Neural cell (in vitro differentiated cells): Measurements from ENCODE around the gene ASIC2. TPM values are rescaled to one million over a fixed set of nuclear protein-coding genes. Genes with fewer than 3 reads are reported as not detected.

ENCODE experiments used
- H2AFZ ChIP-seq: fragments of 200-600, 300-800 bp; sonication (generic), shearing (Covaris generic); 2 replicates; pipeline ENCODE4 v1.6.0; 2014; ENCODE audit warnings: low read depth, mild to moderate bottlenecking, antibody characterized with exemption, low read length, moderate library complexity
- H3F3A ChIP-seq: fragments of 200-600 bp; shearing (Covaris generic); 2 replicates; pipeline ENCODE4 v1.6.1; 2016; ENCODE audit warnings: mild to moderate bottlenecking, moderate library complexity, mixed read lengths, antibody characterized with exemption, low read length; ENCODE audit not compliant: insufficient read depth, poor library complexity, severe bottlenecking
- H3K27ac ChIP-seq: fragments of 200-600, 300-800 bp; sonication (generic), shearing (Covaris generic); 2 replicates; pipeline ENCODE4 v1.5.1; 2014; ENCODE audit warnings: mild to moderate bottlenecking, low read length, moderate library complexity
- H3K27me3 ChIP-seq: fragments of 300-800, 200-600 bp; sonication (generic), shearing (Covaris generic); 2 replicates; pipeline ENCODE4 v1.6.0; 2014; ENCODE audit warnings: mild to moderate bottlenecking, low read depth, low read length, moderate library complexity; ENCODE audit not compliant: insufficient read depth
- H3K36me3 ChIP-seq: fragments of 300-800, 200-600 bp; sonication (generic), shearing (Covaris generic); 2 replicates; pipeline ENCODE4 v1.5.1; 2014; ENCODE audit warnings: mild to moderate bottlenecking, antibody characterized with exemption, low read length, moderate library complexity; ENCODE audit not compliant: insufficient read depth
- H3K4me2 ChIP-seq: fragments of 300-800, 200-600 bp; sonication (generic), shearing (Covaris generic); 2 replicates; pipeline ENCODE4 v1.6.0; 2014; ENCODE audit warnings: mild to moderate bottlenecking, low read length
- H3K4me3 ChIP-seq: fragments of 300-800, 200-600 bp; sonication (generic), shearing (Covaris generic); 2 replicates; pipeline ENCODE4 v1.5.1; 2014; ENCODE audit warnings: mild to moderate bottlenecking, low read length, moderate library complexity
- H3K79me2 ChIP-seq: fragments of 200-600 bp; shearing (Covaris generic); replicated peaks from 2 replicates; pipeline ENCODE4 v1.6.0; 2014; ENCODE audit warnings: mild to moderate bottlenecking, low read length, moderate library complexity; ENCODE audit not compliant: insufficient read depth
- H3K9ac ChIP-seq: fragments of 300-800, 200-600 bp; sonication (generic), shearing (Covaris generic); 2 replicates; pipeline ENCODE4 v1.6.1; 2016; ENCODE audit warnings: mild to moderate bottlenecking, low read length, mixed read lengths
- H3K9me2 ChIP-seq: fragments of 200-600 bp; shearing (Covaris generic); 2 replicates; pipeline ENCODE4 v1.6.1; 2016; ENCODE audit warnings: mild to moderate bottlenecking, low read length, mixed read lengths; ENCODE audit not compliant: insufficient read depth
- H3K9me3 ChIP-seq: fragments of 200-600, 300-800 bp; sonication (generic), shearing (Covaris generic); 2 replicates; pipeline ENCODE4 v1.6.1; 2016; ENCODE audit warnings: mild to moderate bottlenecking, mixed run types, low read length, moderate library complexity, mixed read lengths
- H4K20me1 ChIP-seq: fragments of 200-600 bp; shearing (Covaris generic); 2 replicates; pipeline ENCODE4 v1.6.1; 2016; ENCODE audit warnings: mild to moderate bottlenecking, mixed run types; ENCODE audit not compliant: insufficient read depth
- EP300 ChIP-seq: fragments of 450-650 bp; conservative IDR thresholded peaks from 2 replicates; pipeline ENCODE4 v1.6.1; 2014; ENCODE audit warnings: antibody characterized with exemption, mild to moderate bottlenecking, moderate library complexity; ENCODE audit not compliant: poor library complexity, severe bottlenecking
- EZH2 ChIP-seq: fragments of 200-600, 300-800 bp; shearing (Covaris generic), sonication (generic); IDR thresholded peaks from 2 replicates; pipeline ENCODE4 v1.6.1; 2014; ENCODE audit warnings: antibody characterized with exemption, low read length, borderline replicate concordance, mild to moderate bottlenecking; ENCODE audit not compliant: insufficient read depth, poor library complexity, severe bottlenecking
- MXI1 ChIP-seq: fragments of 450-650 bp; conservative IDR thresholded peaks from 2 replicates; pipeline ENCODE4 v1.6.1; 2014; ENCODE audit warnings: antibody characterized with exemption, mild to moderate bottlenecking; ENCODE audit not compliant: poor library complexity, severe bottlenecking
- POLR2AphosphoS5 ChIP-seq: IDR thresholded peaks from 2 replicates; pipeline ENCODE4 v1.6.1; 2012
- RAD21 ChIP-seq: fragments of 450-650 bp; conservative IDR thresholded peaks from 2 replicates; pipeline ENCODE4 v1.6.1; 2014; ENCODE audit warnings: antibody characterized with exemption, mild to moderate bottlenecking, moderate library complexity
- SMC3 ChIP-seq: fragments of 450-650 bp; conservative IDR thresholded peaks from 2 replicates; pipeline ENCODE4 v1.6.1; 2014; ENCODE audit warnings: antibody characterized with exemption, mild to moderate bottlenecking, moderate library complexity; ENCODE audit not compliant: poor library complexity
- TAF1 ChIP-seq: IDR thresholded peaks from 2 replicates; pipeline ENCODE4 v1.6.1; 2012; ENCODE audit warnings: low read depth
- polyA plus RNA-seq: library from polyadenylated mRNA; depleted of rRNA; stranded (reverse); fragments of >200 nt; gene quantifications from 2 replicates; pipeline ENCODE4 v1.2.3, GENCODE V29; 2014
- TF ChIP-seq, protein P1 (sequence below): fragments of 450-650 bp; IDR thresholded peaks from 2 replicates; pipeline ENCODE4 v1.5.1; 2014; ENCODE audit warnings: antibody characterized with exemption, mild to moderate bottlenecking, moderate library complexity; ENCODE audit not compliant: poor library complexity, severe bottlenecking
- TF ChIP-seq, protein P2 (sequence below): IDR thresholded peaks from 2 replicates; pipeline ENCODE4 v1.6.1; 2012; ENCODE audit warnings: borderline replicate concordance

The ASIC2 gene
- polyA plus RNA-seq, 1 donor from 2014 or later: 2.4 TPM

DNA sequence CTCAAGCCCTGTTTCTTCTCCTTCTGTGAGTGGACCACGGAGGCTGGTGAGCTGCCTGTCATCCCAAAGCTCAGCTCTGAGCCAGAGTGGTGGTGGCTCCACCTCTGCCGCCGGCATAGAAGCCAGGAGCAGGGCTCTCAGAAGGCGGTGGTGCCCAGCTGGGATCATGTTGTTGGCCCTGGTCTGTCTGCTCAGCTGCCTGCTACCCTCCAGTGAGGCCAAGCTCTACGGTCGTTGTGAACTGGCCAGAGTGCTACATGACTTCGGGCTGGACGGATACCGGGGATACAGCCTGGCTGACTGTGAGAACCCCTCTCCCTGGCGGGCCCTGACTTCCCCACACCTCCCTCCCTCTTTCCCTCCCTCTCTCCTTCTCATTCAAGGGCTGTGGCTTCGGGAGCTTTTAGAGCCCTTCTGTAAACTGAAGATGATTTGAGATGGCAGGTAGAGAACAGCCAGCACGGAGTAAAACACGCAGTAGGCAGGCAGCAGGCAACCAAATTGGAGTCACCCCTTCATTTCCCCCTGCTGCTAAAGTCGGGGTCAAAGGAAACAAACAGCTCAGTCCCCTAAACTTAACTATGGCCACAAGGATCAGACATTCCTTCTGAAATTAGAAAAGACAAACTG lies 297.6 kb downstream of the ASIC2 start:
- H3K27ac ChIP-seq: no peak overlapping the region
- H3K27me3 ChIP-seq: no peaks in the 10 kb centered on the region
- H3K79me2 ChIP-seq: no peaks in the 10 kb centered on the region
- H3K4me3 ChIP-seq: no peak overlapping the region
- no peak overlapping the region for H3K4me2 ChIP-seq
- no peak for TF ChIP-seq POLR2AphosphoS5
- TF ChIP-seq RAD21: no peak
- no peak for TF ChIP-seq SMC3
- no peak for TF ChIP-seq MXI1
- TF ChIP-seq, protein P1, sequence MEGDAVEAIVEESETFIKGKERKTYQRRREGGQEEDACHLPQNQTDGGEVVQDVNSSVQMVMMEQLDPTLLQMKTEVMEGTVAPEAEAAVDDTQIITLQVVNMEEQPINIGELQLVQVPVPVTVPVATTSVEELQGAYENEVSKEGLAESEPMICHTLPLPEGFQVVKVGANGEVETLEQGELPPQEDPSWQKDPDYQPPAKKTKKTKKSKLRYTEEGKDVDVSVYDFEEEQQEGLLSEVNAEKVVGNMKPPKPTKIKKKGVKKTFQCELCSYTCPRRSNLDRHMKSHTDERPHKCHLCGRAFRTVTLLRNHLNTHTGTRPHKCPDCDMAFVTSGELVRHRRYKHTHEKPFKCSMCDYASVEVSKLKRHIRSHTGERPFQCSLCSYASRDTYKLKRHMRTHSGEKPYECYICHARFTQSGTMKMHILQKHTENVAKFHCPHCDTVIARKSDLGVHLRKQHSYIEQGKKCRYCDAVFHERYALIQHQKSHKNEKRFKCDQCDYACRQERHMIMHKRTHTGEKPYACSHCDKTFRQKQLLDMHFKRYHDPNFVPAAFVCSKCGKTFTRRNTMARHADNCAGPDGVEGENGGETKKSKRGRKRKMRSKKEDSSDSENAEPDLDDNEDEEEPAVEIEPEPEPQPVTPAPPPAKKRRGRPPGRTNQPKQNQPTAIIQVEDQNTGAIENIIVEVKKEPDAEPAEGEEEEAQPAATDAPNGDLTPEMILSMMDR: no peak
- TF ChIP-seq EZH2: no peak
- H3F3A ChIP-seq: no peaks in the 10 kb centered on the region
- H3K9me3 ChIP-seq: no peaks in the 10 kb centered on the region
- no peaks in the 10 kb centered on the region for H3K36me3 ChIP-seq
- H2AFZ ChIP-seq: no peak overlapping the region
- no peaks in the 10 kb centered on the region for H4K20me1 ChIP-seq
- H3K9me2 ChIP-seq: no peaks in the 10 kb centered on the region
- no peak overlapping the region for H3K9ac ChIP-seq

DNA sequence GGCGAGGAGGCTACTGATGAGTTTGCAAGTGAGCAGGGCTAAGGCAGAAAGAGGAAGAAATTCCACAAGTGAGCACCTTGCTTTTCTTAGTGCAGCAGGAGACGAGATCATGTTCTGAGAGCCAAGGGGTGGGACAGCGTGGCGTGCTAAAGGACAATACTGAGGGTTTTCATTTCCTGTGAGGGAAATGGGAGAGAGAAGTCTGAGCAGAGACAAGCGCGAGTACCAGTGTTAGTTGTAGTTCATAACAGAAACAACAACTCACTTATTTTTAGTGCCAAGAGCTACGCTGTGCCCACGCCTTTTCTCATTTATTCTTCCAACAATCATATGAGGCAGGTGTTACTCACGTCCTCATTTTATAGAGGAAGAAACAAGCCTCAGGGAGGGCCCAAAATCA lies 299.1 kb downstream of the ASIC2 start:
- no peak overlapping the region for H3K4me3 ChIP-seq
- H4K20me1 ChIP-seq: no peaks in the 10 kb centered on the region
- TF ChIP-seq POLR2AphosphoS5 (no peak), SMC3 (no peak), EZH2 (no peak), MXI1 (no peak), RAD21 (no peak), EP300 (no peak), TAF1 (no peak)
- TF ChIP-seq, protein P2, sequence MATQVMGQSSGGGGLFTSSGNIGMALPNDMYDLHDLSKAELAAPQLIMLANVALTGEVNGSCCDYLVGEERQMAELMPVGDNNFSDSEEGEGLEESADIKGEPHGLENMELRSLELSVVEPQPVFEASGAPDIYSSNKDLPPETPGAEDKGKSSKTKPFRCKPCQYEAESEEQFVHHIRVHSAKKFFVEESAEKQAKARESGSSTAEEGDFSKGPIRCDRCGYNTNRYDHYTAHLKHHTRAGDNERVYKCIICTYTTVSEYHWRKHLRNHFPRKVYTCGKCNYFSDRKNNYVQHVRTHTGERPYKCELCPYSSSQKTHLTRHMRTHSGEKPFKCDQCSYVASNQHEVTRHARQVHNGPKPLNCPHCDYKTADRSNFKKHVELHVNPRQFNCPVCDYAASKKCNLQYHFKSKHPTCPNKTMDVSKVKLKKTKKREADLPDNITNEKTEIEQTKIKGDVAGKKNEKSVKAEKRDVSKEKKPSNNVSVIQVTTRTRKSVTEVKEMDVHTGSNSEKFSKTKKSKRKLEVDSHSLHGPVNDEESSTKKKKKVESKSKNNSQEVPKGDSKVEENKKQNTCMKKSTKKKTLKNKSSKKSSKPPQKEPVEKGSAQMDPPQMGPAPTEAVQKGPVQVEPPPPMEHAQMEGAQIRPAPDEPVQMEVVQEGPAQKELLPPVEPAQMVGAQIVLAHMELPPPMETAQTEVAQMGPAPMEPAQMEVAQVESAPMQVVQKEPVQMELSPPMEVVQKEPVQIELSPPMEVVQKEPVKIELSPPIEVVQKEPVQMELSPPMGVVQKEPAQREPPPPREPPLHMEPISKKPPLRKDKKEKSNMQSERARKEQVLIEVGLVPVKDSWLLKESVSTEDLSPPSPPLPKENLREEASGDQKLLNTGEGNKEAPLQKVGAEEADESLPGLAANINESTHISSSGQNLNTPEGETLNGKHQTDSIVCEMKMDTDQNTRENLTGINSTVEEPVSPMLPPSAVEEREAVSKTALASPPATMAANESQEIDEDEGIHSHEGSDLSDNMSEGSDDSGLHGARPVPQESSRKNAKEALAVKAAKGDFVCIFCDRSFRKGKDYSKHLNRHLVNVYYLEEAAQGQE: no peak
- TF ChIP-seq, protein P1: no peak
- no peak overlapping the region for H2AFZ ChIP-seq
- no peak overlapping the region for H3K9ac ChIP-seq
- H3K4me2 ChIP-seq: no peak overlapping the region
- H3K36me3 ChIP-seq: no peaks in the 10 kb centered on the region
- no peaks in the 10 kb centered on the region for H3K9me2 ChIP-seq
- H3K79me2 ChIP-seq: no peaks in the 10 kb centered on the region
- H3K27me3 ChIP-seq: no peaks in the 10 kb centered on the region
- no peaks in the 10 kb centered on the region for H3K9me3 ChIP-seq
- no peaks in the 10 kb centered on the region for H3F3A ChIP-seq
- no peak overlapping the region for H3K27ac ChIP-seq
